A549 (cell line): ENCODE data around the gene GRB14. TPM values are rescaled to one million over a fixed set of nuclear protein-coding genes. Genes with fewer than 3 reads are reported as not detected.

ENCODE experiments used
- ATAC-seq, 2 experiments: fragments of 200-7000 bp in 1 of 2; fragments of >200 bp in 1 of 2; cut with Nextera tagmentation in 1 of 2; cut with Tn5 transposase in 1 of 2; 3 replicates each; pipeline versions ENCODE4 v1.8.0 to v1.9.1; 2018 to 2020; ENCODE audit warnings: mild to moderate bottlenecking in 1 of 2, moderate library complexity in 1 of 2
- CTCF ChIA-PET: fragments of 300-600 bp; sonication (Branson Sonifier 250); formaldehyde crosslinking; extraction: SDS; loops from one replicate; lab custom pipeline; 2021; ENCODE audit warnings: antibody characterized with exemption, inconsistent platforms; lab: Yijun Ruan, JAX
- POLR2A ChIA-PET: fragments of 350-600 bp; formaldehyde crosslinking; extraction: SDS; loops from one replicate; lab custom pipeline; 2021; ENCODE audit warnings: antibody characterized with exemption, inconsistent platforms; lab: Yijun Ruan, JAX
- DNase-seq, 2 experiments: peaks; one replicate each; pipeline versions ENCODE4 v3.0.0 to v3.0.0-alpha.2; 2011 to 2016; ENCODE audit warnings: low read depth in 1 of 2, low spot score in 1 of 2
- FAIRE-seq: peaks from 2 replicates; lab custom pipeline; 2011; peaks lifted over from hg19 to GRCh38; lab: Jason Lieb, UNC
- H3K27ac ChIP-seq, 2 experiments: fragments of >200 bp; sonication (Bioruptor Twin); formaldehyde crosslinking; 3 replicates each; pipeline ENCODE4 v1.5.1; 2016 to 2017
- H3K4me1 ChIP-seq: fragments of >200 bp; sonication (Bioruptor Twin); formaldehyde crosslinking; 3 replicates; pipeline ENCODE4 v1.6.1; 2016
- H3K4me2 ChIP-seq: fragments of >200 bp; sonication (Bioruptor Twin); formaldehyde crosslinking; 3 replicates; pipeline ENCODE4 v1.6.1; 2016
- H3K4me3 ChIP-seq: fragments of >200 bp; sonication (Bioruptor Twin); formaldehyde crosslinking; 3 replicates; pipeline ENCODE4 v1.5.1; 2016
- H3K9me3 ChIP-seq: fragments of >200 bp; sonication (Bioruptor Twin); formaldehyde crosslinking; 3 replicates; pipeline ENCODE4 v1.6.1; 2016
- BCL3 ChIP-seq: fragments of >200 bp; sonication (Bioruptor Twin); formaldehyde crosslinking; IDR thresholded peaks from 3 replicates; pipeline ENCODE4 v1.6.1; 2016
- CEBPB ChIP-seq, 2 experiments: fragments of >200 bp in 1 of 2; sonication (Bioruptor Twin) in 1 of 2; formaldehyde crosslinking in 1 of 2; IDR thresholded peaks; 2 replicates each; pipeline ENCODE4 v1.6.1; 2012 to 2016
- CHD2 ChIP-seq: fragments of 150-350 bp; IDR thresholded peaks from 2 replicates; pipeline ENCODE4 v1.6.1; 2014; ENCODE audit warnings: low read length; ENCODE audit not compliant: partially characterized antibody
- EHF ChIP-seq: fragments of 250-450 bp; sonication (Bioruptor Pico); IDR thresholded peaks from 2 replicates; pipeline ENCODE4 v1.5.0; 2020; ENCODE audit warnings: mild to moderate bottlenecking
- EHMT2 ChIP-seq: fragments of 200-600 bp; sonication (generic); IDR thresholded peaks from 2 replicates; pipeline ENCODE4 v1.6.1; 2016; ENCODE audit warnings: antibody characterized with exemption, low read depth, mild to moderate bottlenecking, moderate library complexity
- FOSB ChIP-seq: fragments of 250-450 bp; sonication (Bioruptor Pico); IDR thresholded peaks from 2 replicates; pipeline ENCODE4 v1.5.0; 2020; ENCODE audit warnings: mild to moderate bottlenecking, moderate library complexity
- FOSL2 ChIP-seq, 2 experiments: fragments of 450-650 bp in 1 of 2; fragments of >200 bp in 1 of 2; sonication (Bioruptor Twin) in 1 of 2; formaldehyde crosslinking; IDR thresholded peaks; 2 replicates each; pipeline versions ENCODE4 v1.5.0 to v1.6.1; 2016 to 2020; ENCODE audit warnings: mild to moderate bottlenecking in 1 of 2, moderate library complexity in 1 of 2
- GATA3 ChIP-seq: IDR thresholded peaks from 2 replicates; pipeline ENCODE4 v1.6.1; 2012; ENCODE audit warnings: borderline replicate concordance
- HDAC2 ChIP-seq: fragments of 200-600 bp; sonication (generic); IDR thresholded peaks from 2 replicates; pipeline ENCODE4 v1.6.1; 2016
- HOXA7 ChIP-seq: fragments of 250-450 bp; sonication (Bioruptor Pico); IDR thresholded peaks from 2 replicates; pipeline ENCODE4 v1.5.0; 2020; ENCODE audit warnings: mild to moderate bottlenecking, moderate library complexity
- JUN ChIP-seq, 2 experiments: fragments of >200 bp; sonication (Bioruptor Twin); formaldehyde crosslinking; IDR thresholded peaks; 2 replicates in 1 of 2; 3 replicates in 1 of 2; pipeline ENCODE4 v1.6.1; 2016 to 2017
- KDM1A ChIP-seq: fragments of 200-600 bp; sonication (generic); IDR thresholded peaks from 2 replicates; pipeline ENCODE4 v1.6.1; 2016; ENCODE audit warnings: low read depth, mild to moderate bottlenecking
- NPAS2 ChIP-seq: fragments of 250-450 bp; sonication (Bioruptor Pico); IDR thresholded peaks from 2 replicates; pipeline ENCODE4 v1.8.0; 2022; ENCODE audit warnings: mild to moderate bottlenecking, moderate library complexity, borderline replicate concordance
- RARB ChIP-seq: fragments of 250-450 bp; sonication (Bioruptor Pico); IDR thresholded peaks from 2 replicates; pipeline ENCODE4 v1.8.0; 2021; ENCODE audit warnings: mild to moderate bottlenecking, moderate library complexity
- RNF2 ChIP-seq: fragments of 200-600 bp; sonication (generic); IDR thresholded peaks from 2 replicates; pipeline ENCODE4 v1.6.1; 2016; ENCODE audit warnings: low read depth, mild to moderate bottlenecking, antibody characterized with exemption, moderate library complexity, borderline replicate concordance
- ZC3H11A ChIP-seq: fragments of 450-650 bp; IDR thresholded peaks from 2 replicates; pipeline ENCODE4 v1.6.1; 2014; ENCODE audit warnings: antibody characterized with exemption, mild to moderate bottlenecking
- ZFP36 ChIP-seq: fragments of 450-650 bp; IDR thresholded peaks from 2 replicates; pipeline ENCODE4 v1.6.1; 2014; ENCODE audit warnings: borderline replicate concordance; ENCODE audit not compliant: partially characterized antibody
- ZNF302 ChIP-seq: fragments of 250-450 bp; sonication (Bioruptor Pico); IDR thresholded peaks from 2 replicates; pipeline ENCODE4 v1.9.0; 2021; ENCODE audit warnings: inconsistent platforms, mild to moderate bottlenecking, moderate library complexity
- WGBS: methylation state at CpG from one replicate; pipeline ENCODE4 v1.1.6; 2017; ENCODE audit errors: missing lambda C conversion rate; 5-methylcytosine and 5-hydroxymethylcytosine counted together
- polyA plus RNA-seq, 4 experiments: library from polyadenylated mRNA; depleted of rRNA in 3 of 4; stranded (reverse); fragments of >200 nt; fragmentation: RNase III in 1 of 4; extraction: RNeasy Plus Mini Kit Qiagen cat#74134 plus additional on column Dnase treatment in 1 of 4; gene quantifications; 2 replicates in 3 of 4; 3 replicates in 1 of 4; pipeline ENCODE4 v1.2.3, GENCODE V29; 2011 to 2017
- TF ChIP-seq, protein P1 (sequence below): fragments of 200-600 bp; sonication (generic); IDR thresholded peaks from 2 replicates; pipeline ENCODE4 v1.6.1; 2016; ENCODE audit warnings: antibody characterized with exemption, mild to moderate bottlenecking, moderate library complexity
- TF ChIP-seq, protein P2 (sequence below): fragments of 250-450 bp; sonication (Bioruptor Pico); IDR thresholded peaks from 2 replicates; pipeline ENCODE4 v1.5.0; 2021; ENCODE audit warnings: mild to moderate bottlenecking, moderate library complexity, borderline replicate concordance

The GRB14 gene
- polyA plus RNA-seq, 2 of the 4 experiments (the other 2 are of a cell fraction) = 18.6 to 26.0 TPM

- H3K4me2 ChIP-seq = peak overlapping the region; percentile 79
- FAIRE-seq (no peak), ATAC-seq (no peak), DNase-seq (peak in 1 of 2 experiments; percentile 7)
- H3K4me1 ChIP-seq = peaks cover 67% of the 10 kb centered on the region
- ChIA-PET POLR2A (no interaction called here), CTCF (no interaction called here)
- WGBS = 7% methylated on average over 3 of the region's 3 CpGs
- H3K4me3 ChIP-seq = peak overlapping the region; percentile 23; the same call in 1 of the 3 replicates
- peak overlapping the region in 1 of 2 experiments; percentile 56; a peak in 3 of 6 replicates for H3K27ac ChIP-seq
- no peak for TF ChIP-seq HDAC2
- TF ChIP-seq, protein P1, sequence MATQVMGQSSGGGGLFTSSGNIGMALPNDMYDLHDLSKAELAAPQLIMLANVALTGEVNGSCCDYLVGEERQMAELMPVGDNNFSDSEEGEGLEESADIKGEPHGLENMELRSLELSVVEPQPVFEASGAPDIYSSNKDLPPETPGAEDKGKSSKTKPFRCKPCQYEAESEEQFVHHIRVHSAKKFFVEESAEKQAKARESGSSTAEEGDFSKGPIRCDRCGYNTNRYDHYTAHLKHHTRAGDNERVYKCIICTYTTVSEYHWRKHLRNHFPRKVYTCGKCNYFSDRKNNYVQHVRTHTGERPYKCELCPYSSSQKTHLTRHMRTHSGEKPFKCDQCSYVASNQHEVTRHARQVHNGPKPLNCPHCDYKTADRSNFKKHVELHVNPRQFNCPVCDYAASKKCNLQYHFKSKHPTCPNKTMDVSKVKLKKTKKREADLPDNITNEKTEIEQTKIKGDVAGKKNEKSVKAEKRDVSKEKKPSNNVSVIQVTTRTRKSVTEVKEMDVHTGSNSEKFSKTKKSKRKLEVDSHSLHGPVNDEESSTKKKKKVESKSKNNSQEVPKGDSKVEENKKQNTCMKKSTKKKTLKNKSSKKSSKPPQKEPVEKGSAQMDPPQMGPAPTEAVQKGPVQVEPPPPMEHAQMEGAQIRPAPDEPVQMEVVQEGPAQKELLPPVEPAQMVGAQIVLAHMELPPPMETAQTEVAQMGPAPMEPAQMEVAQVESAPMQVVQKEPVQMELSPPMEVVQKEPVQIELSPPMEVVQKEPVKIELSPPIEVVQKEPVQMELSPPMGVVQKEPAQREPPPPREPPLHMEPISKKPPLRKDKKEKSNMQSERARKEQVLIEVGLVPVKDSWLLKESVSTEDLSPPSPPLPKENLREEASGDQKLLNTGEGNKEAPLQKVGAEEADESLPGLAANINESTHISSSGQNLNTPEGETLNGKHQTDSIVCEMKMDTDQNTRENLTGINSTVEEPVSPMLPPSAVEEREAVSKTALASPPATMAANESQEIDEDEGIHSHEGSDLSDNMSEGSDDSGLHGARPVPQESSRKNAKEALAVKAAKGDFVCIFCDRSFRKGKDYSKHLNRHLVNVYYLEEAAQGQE = no peak
- peak in 1 of 2 experiments; percentile 42; a peak in 2 of 4 replicates for TF ChIP-seq CEBPB (IDR thresholded peaks at IDR 0.05)
- TF ChIP-seq ZNF302 (CRISPR knock-in tag) = no peak
- no peak for TF ChIP-seq GATA3
- H3K9me3 ChIP-seq = no peaks in the 10 kb centered on the region
Measured at GRCh38 chr2:164567335-164567989, 53.8 kb downstream of the GRB14 start.

- WGBS = 87% methylated on average over 4 of the region's 4 CpGs
- H3K4me3 ChIP-seq = no peak overlapping the region
- TF ChIP-seq RNF2 (no peak), HDAC2 (no peak), CHD2 (no peak), ZNF302 (CRISPR knock-in tag) (no peak), BCL3 (no peak), ZFP36 (no peak), EHMT2 (no peak), FOSB (no peak), ZC3H11A (no peak), FOSL2 (IDR thresholded peaks at IDR 0.05) (no peak), FOSL2 (CRISPR knock-in tag; IDR thresholded peaks at IDR 0.05) (no peak), KDM1A (no peak), RARB (CRISPR knock-in tag) (no peak), NPAS2 (no peak), HOXA7 (CRISPR knock-in tag) (no peak), EHF (CRISPR knock-in tag) (no peak), CEBPB (IDR thresholded peaks at IDR 0.05) (no peak), JUN (IDR thresholded peaks at IDR 0.05) (no peak)
- TF ChIP-seq, protein P2, sequence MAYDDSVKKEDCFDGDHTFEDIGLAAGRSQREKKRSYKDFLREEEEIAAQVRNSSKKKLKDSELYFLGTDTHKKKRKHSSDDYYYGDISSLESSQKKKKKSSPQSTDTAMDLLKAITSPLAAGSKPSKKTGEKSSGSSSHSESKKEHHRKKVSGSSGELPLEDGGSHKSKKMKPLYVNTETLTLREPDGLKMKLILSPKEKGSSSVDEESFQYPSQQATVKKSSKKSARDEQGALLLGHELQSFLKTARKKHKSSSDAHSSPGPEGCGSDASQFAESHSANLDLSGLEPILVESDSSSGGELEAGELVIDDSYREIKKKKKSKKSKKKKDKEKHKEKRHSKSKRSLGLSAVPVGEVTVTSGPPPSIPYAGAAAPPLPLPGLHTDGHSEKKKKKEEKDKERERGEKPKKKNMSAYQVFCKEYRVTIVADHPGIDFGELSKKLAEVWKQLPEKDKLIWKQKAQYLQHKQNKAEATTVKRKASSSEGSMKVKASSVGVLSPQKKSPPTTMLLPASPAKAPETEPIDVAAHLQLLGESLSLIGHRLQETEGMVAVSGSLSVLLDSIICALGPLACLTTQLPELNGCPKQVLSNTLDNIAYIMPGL (CRISPR knock-in tag) = no peak
- TF ChIP-seq, all 56 proteins: peak for 0
- CTCF ChIA-PET = no interaction called here
- Histone ChIP-seq H3K27ac (0 out of 6 replicates have a peak overlapping the region, but pooled peaks of 1 of the 2 experiments have one; percentile 7), H3K9me3 (no peaks in the 10 kb centered on the region), H3K4me2 (peak overlapping the region; percentile 79; the same call in 2 of the 3 replicates), H3K4me1 (peaks cover 65% of the 10 kb centered on the region)
- ATAC-seq (no peak), DNase-seq (no peak), FAIRE-seq (no peak)
- POLR2A ChIA-PET = no interaction called here
Measured at GRCh38 chr2:164565359-164565758, 55.9 kb downstream of the GRB14 start.
